Suprapubic skin (tissue), 4 donors: Measurements from ENCODE around the gene SERPINB11. TPM values are rescaled to one million over a fixed set of nuclear protein-coding genes. Genes with fewer than 3 reads are reported as not detected.

Source experiments
- DNase-seq, 2 donors: peaks; one replicate each; pipeline ENCODE4 v3.0.0-alpha.2; 2019; ENCODE audit warnings: low spot score in 2 of 2
- H3K27ac ChIP-seq: fragments of 200-600 bp; sonication (generic); one replicate; pipeline ENCODE4 v1.5.1; 2019
- H3K27me3 ChIP-seq: fragments of 200-600 bp; sonication (generic); one replicate; pipeline ENCODE4 v1.5.1; 2019
- H3K36me3 ChIP-seq: fragments of 200-600 bp; sonication (generic); one replicate; pipeline ENCODE4 v1.5.1; 2019
- H3K4me1 ChIP-seq: fragments of 200-600 bp; sonication (generic); one replicate; pipeline ENCODE4 v1.5.1; 2019
- H3K4me3 ChIP-seq: fragments of 200-600 bp; sonication (generic); one replicate; pipeline ENCODE4 v1.5.1; 2019; ENCODE audit warnings: mild to moderate bottlenecking
- H3K9me3 ChIP-seq: fragments of 200-600 bp; sonication (generic); one replicate; pipeline ENCODE4 v1.5.1; 2019
- EP300 ChIP-seq: sonication (generic); formaldehyde crosslinking; IDR thresholded peaks from one replicate; pipeline ENCODE4 v1.6.1; 2017; ENCODE audit warnings: antibody characterized with exemption
- POLR2A ChIP-seq, 2 donors: fragments of 450-650 bp; IDR thresholded peaks; one replicate each; pipeline ENCODE4 v1.6.1; 2017; ENCODE audit warnings: antibody characterized with exemption in 2 of 2, mild to moderate bottlenecking in 2 of 2, moderate library complexity in 2 of 2
- POLR2AphosphoS5 ChIP-seq, 3 donors: sonication (generic); formaldehyde crosslinking; IDR thresholded peaks; one replicate each; pipeline ENCODE4 v1.6.1; 2017; ENCODE audit warnings: antibody characterized with exemption in 3 of 3
- WGBS: methylation state at CpG from one replicate; pipeline ENCODE4 v1.1.5; 2018; 5-methylcytosine and 5-hydroxymethylcytosine counted together
- total RNA-seq, 4 donors: library from RNA; depleted of rRNA; stranded (reverse); fragments of >200 nt; gene quantifications; one replicate each; pipeline ENCODE4 v1.1.0, GENCODE V29; 2016
- TF ChIP-seq, protein P1 (sequence below), 2 donors: fragments of 200-600 bp in 1 of 2; fragments of 450-650 bp in 1 of 2; sonication (generic) in 1 of 2; IDR thresholded peaks; one replicate each; pipeline ENCODE4 v1.5.1; 2016 to 2019; ENCODE audit warnings: antibody characterized with exemption in 2 of 2, mild to moderate bottlenecking in 1 of 2, moderate library complexity in 1 of 2

SERPINB11 gene
- total RNA-seq, 4 donors from 2014 or later: 0.45 TPM; not detected in 3

DNA sequence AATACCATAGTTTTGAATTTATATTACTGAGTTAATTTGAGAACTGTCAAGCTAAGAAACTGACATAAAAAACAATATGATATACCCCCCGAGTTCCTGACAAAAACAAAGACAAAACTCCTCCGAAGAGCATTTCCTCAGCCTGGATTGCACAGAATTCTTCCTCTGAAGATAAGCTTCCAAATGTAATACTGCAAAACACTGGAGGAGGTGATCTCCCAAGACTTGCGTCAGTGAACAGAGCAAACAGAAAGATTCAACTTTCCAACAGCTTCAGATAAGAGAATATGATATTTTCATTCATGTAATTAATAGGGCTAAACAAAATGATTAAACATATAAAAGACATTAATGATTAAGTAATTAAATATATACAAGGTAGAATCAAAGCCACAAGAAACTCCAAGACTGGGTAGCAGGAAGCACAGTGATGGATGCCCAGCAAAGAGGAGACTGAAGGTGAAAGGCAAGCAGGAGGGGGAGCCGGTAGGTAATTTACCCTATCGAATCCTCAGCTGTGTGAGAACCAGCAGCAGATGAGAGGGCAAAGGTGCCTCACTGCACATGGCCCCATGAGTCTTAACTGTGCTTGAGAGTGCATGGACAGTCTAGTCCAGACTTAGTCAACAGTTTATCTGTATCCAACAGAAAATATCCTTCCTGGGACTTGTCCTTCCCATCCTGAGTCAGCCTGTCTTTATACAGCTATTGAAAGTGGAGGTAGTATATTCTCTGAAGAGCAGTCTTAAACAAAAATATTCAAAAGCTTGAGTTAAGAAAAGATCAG is 22.7 kb upstream of the SERPINB11 start:
- no peak overlapping the region for H3K27ac ChIP-seq
- H3K36me3 ChIP-seq: no peaks in the 10 kb centered on the region
- no peak for DNase-seq
- TF ChIP-seq EP300: no peak
- TF ChIP-seq, protein P1, sequence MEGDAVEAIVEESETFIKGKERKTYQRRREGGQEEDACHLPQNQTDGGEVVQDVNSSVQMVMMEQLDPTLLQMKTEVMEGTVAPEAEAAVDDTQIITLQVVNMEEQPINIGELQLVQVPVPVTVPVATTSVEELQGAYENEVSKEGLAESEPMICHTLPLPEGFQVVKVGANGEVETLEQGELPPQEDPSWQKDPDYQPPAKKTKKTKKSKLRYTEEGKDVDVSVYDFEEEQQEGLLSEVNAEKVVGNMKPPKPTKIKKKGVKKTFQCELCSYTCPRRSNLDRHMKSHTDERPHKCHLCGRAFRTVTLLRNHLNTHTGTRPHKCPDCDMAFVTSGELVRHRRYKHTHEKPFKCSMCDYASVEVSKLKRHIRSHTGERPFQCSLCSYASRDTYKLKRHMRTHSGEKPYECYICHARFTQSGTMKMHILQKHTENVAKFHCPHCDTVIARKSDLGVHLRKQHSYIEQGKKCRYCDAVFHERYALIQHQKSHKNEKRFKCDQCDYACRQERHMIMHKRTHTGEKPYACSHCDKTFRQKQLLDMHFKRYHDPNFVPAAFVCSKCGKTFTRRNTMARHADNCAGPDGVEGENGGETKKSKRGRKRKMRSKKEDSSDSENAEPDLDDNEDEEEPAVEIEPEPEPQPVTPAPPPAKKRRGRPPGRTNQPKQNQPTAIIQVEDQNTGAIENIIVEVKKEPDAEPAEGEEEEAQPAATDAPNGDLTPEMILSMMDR (IDR thresholded peaks at IDR 0.05): no peak
- no peak for TF ChIP-seq POLR2A (IDR thresholded peaks at IDR 0.05)
- no peak for TF ChIP-seq POLR2AphosphoS5 (IDR thresholded peaks at IDR 0.05)
- H3K4me3 ChIP-seq: no peak overlapping the region
- H3K9me3 ChIP-seq: no peaks in the 10 kb centered on the region
- WGBS: 82% methylated on average over 5 of the region's 5 CpGs
- H3K4me1 ChIP-seq: peaks cover 6% of the 10 kb centered on the region
- H3K27me3 ChIP-seq: no peaks in the 10 kb centered on the region

DNA sequence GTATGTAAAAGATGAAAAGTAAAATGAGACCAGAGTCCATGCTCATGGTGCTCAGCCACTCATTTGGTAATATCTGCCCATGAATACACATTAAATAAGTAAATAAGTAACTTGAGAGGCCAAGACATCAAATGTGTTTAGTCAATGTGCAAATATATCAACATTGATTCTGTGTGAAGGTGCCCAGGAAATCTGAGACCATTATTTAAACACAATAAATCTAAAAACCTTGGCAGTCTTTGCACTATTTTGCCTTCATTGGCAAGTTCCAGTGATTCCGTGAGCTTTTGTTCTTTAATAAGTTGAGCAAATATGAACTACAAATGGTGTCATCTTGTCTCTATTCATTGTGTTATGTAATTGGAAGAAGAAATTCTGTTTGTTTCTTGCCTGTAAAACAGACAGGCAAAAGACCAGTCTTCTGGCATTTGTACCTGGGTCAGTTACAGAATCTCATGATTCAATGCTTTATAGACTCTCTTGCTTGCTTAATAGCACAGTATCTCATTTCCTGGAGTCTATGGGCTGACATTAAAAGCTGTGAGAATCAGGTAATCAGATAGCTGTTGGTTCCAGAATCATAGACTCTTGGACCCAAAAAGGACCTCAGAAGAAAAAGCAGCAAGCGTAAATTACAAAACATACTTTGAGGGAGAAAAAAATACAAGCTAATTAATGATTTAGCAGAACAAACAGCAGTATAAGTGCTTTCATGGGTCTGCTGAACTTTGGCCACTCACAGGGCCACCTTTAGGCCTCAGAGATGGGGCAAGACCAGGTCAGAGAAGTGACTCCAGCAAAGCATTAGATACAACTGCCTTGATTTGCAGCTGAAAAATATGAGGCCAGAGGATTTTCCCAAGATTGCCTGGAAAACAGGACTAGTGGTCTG is 21.1 kb upstream of the SERPINB11 start:
- WGBS: 88% methylated on average over 2 of the region's 2 CpGs
- DNase-seq: no peak
- Histone ChIP-seq H3K36me3 (no peaks in the 10 kb centered on the region), H3K9me3 (no peaks in the 10 kb centered on the region), H3K27ac (no peak overlapping the region), H3K4me3 (no peak overlapping the region), H3K27me3 (no peaks in the 10 kb centered on the region), H3K4me1 (peaks cover 6% of the 10 kb centered on the region)
- TF ChIP-seq POLR2A (IDR thresholded peaks at IDR 0.05): no peak
- TF ChIP-seq, protein P1 (IDR thresholded peaks at IDR 0.05): no peak
- no peak for TF ChIP-seq POLR2AphosphoS5 (IDR thresholded peaks at IDR 0.05)
- no peak for TF ChIP-seq EP300

DNA sequence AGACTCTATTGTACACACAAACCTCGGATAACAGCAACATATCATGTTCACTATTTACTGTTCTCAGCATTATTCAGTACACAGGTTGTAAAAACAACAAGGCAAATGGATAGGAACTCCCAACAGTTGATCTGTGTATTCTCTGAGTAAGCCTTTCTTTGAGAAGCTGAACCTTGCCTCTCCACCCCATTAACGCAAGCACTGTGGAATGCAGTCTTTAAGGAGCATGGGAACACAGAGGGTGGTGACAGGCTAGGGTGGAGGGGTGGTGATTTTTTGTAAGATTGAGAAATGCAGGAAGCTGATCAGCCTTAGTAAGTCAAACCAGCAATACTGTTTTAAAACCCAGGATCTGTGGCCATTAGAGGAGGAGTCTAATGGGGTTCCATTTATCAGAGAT is 19.6 kb upstream of the SERPINB11 start:
- H3K9me3 ChIP-seq: no peaks in the 10 kb centered on the region
- DNase-seq: no peak
- no peaks in the 10 kb centered on the region for H3K27me3 ChIP-seq
- no peaks in the 10 kb centered on the region for H3K36me3 ChIP-seq
- H3K27ac ChIP-seq: no peak overlapping the region
- H3K4me1 ChIP-seq: peaks cover 6% of the 10 kb centered on the region
- TF ChIP-seq EP300 (no peak), POLR2AphosphoS5 (IDR thresholded peaks at IDR 0.05) (no peak), POLR2A (IDR thresholded peaks at IDR 0.05) (no peak)
- WGBS: 35% methylated on average over 2 of the region's 2 CpGs
- no peak overlapping the region for H3K4me3 ChIP-seq

DNA sequence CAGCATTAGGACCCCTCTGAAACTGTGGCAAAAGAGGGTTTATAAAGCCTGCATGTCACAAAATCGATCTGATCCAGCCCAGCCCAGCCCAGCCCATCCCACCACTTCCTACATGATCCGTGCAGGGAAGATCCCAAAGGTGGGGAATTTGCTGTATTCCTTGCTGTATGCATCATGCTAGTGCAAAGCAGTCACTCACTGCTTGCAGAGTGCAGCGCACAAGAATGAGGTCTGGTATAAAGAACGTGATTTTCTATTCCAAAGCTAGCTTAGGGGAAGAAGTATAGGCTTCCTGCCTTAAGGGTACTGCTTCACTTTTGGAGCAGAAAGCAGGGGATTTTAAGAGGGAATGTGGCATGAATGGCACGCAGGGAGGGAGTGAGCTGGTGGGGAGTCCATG is 18.9 kb upstream of the SERPINB11 start:
- DNase-seq: no peak
- TF ChIP-seq, protein P1 (IDR thresholded peaks at IDR 0.05): no peak
- no peak for TF ChIP-seq EP300
- TF ChIP-seq POLR2AphosphoS5 (IDR thresholded peaks at IDR 0.05): no peak
- TF ChIP-seq POLR2A (IDR thresholded peaks at IDR 0.05): no peak
- Histone ChIP-seq H3K27ac (no peak overlapping the region), H3K36me3 (no peaks in the 10 kb centered on the region), H3K4me1 (peaks cover 6% of the 10 kb centered on the region), H3K27me3 (no peaks in the 10 kb centered on the region), H3K9me3 (no peaks in the 10 kb centered on the region), H3K4me3 (no peak overlapping the region)
- WGBS: 76% methylated on average over 5 of the region's 5 CpGs

DNA sequence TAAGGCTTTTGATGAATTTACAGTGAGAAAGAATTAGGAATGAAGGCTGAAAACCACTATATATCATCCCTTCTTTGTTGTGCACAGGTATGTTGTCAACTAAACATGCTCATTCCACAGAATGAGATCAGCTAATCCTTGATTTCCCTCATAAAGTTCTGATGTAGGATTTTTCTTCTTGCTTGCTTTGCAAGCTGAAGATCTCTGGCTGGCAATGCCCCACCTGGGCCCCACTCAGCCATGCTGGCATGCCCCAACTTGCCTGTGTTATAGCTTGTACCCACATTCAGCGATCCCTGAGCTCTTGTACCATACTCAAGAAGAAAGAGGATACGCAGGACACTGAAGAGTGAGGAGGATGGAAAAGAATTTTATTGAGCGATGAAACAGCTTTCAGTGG is 18.0 kb upstream of the SERPINB11 start:
- WGBS: 89% methylated on average over 3 of the region's 3 CpGs
- Histone ChIP-seq H3K9me3 (no peaks in the 10 kb centered on the region), H3K4me1 (peaks cover 6% of the 10 kb centered on the region), H3K4me3 (no peak overlapping the region), H3K27me3 (no peaks in the 10 kb centered on the region), H3K36me3 (no peaks in the 10 kb centered on the region), H3K27ac (no peak overlapping the region)
- TF ChIP-seq POLR2AphosphoS5 (IDR thresholded peaks at IDR 0.05): no peak
- TF ChIP-seq, protein P1 (IDR thresholded peaks at IDR 0.05): no peak
- no peak for TF ChIP-seq POLR2A (IDR thresholded peaks at IDR 0.05)
- TF ChIP-seq EP300: no peak
- DNase-seq: no peak
